ENCODE measurements around the gene RCSD1.

GRCh38 chr1:167717351-167717750, 87.3 kb downstream of the RCSD1 start:
- TF ChIP-seq, protein P1, sequence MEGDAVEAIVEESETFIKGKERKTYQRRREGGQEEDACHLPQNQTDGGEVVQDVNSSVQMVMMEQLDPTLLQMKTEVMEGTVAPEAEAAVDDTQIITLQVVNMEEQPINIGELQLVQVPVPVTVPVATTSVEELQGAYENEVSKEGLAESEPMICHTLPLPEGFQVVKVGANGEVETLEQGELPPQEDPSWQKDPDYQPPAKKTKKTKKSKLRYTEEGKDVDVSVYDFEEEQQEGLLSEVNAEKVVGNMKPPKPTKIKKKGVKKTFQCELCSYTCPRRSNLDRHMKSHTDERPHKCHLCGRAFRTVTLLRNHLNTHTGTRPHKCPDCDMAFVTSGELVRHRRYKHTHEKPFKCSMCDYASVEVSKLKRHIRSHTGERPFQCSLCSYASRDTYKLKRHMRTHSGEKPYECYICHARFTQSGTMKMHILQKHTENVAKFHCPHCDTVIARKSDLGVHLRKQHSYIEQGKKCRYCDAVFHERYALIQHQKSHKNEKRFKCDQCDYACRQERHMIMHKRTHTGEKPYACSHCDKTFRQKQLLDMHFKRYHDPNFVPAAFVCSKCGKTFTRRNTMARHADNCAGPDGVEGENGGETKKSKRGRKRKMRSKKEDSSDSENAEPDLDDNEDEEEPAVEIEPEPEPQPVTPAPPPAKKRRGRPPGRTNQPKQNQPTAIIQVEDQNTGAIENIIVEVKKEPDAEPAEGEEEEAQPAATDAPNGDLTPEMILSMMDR (conservative IDR thresholded peaks at IDR 0.05; ENCODE audit: low read depth, low read length): no peak
- TF ChIP-seq POLR2A (IDR thresholded peaks at IDR 0.05; ENCODE audit: low read depth, low read length): no peak
- TF ChIP-seq MAZ (IDR thresholded peaks at IDR 0.05; ENCODE audit: borderline replicate concordance, low read depth, low read length): no peak
- no peak for TF ChIP-seq CEBPB (IDR thresholded peaks at IDR 0.05; ENCODE audit: low read depth, low read length)

Data from IMR-90 (cell line).